ENCODE measurements around the gene ILF3. TPM values are rescaled to one million over a fixed set of nuclear protein-coding genes. Genes with fewer than 3 reads are reported as not detected.
"Not testable (repeated sequence)": the region's sequence is repeated elsewhere in the genome, so short reads cannot be mapped to it uniquely, and the experiment has no call there.

ILF3 gene
- total RNA-seq, 1 donor from 2014 or later = 183 TPM

DNA sequence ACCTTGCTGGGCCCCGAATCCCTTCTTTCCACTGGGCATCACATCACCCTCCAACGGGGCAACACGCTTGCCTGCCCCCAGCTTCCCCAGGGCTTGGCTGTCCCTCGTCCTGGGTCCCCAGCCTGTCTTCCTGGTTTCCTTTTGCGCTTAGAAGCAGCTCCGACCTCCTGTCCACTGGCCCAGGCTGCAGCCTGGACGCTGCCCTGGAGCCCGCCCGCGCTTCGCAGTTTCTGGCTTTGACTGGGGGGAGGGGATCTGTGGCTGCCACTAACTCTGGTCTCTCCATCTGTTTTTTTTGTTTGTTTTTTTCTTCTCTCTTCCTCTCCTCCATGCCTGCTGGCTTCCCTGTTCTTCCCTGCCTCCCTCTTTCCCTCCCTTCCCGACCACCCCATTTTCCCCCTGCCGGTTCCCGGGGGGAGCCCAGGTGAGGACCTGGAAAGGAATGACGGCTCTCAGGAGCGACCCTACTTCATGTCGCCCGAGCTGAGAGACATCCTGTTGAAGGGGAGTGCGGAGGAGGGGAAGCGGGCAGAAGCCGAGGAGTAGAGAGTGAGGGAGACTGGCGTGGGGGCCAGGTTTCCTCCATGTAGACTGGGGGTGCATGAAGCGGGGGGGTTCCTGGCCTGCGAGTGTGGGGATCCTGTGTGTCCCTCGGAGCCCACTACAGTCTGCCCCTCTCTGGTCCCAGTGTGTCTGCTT, 11.5 kb upstream of the ILF3 start:
- no peak for DNase-seq (ENCODE audit: extremely low read depth, low read depth, low spot score)

DNA sequence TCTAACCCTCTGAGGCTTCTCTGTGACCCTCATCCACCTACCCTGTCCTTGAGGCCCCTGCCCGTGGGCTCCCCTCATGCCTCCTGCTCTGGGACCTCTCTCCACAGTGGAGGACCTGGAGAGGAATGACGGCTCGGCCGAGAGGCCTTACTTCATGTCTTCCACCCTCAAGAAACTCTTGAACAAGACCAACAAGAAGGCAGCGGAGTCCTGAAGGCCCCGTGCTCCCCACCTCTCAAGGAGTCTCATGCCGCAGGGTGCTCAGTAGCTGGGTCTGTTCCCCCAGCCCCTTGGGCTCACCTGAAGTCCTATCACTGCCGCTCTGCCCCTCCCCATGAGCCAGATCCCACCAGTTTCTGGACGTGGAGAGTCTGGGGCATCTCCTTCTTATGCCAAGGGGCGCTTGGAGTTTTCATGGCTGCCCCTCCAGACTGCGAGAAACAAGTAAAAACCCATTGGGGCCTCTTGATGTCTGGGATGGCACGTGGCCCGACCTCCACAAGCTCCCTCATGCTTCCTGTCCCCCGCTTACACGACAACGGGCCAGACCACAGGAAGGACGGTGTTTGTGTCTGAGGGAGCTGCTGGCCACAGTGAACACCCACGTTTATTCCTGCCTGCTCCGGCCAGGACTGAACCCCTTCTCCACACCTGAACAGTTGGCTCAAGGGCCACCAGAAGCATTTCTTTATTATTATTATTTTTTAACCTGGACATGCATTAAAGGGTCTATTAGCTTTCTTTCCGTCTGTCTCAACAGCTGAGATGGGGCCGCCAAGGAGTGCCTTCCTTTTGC, 10.8 kb upstream of the ILF3 start:
- DNase-seq (ENCODE audit: extremely low read depth, low read depth, low spot score) = no peak

DNA sequence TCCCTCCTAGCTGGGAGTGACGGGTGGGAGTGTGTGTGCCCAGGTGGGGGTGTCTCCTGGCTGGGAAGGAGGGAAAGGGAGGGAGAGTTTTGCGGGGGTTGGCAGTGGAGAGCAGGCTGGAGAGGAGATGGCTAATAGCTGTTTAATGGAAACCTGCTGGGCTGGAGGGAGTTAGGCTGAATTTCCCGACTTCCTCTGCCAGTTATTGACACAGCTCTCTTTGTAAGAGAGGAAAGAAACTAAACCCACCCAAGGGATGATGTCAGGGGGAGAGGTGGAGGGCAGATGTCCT, 10.2 kb upstream of the ILF3 start:
- DNase-seq (ENCODE audit: extremely low read depth, low read depth, low spot score) = no peak

- DNase-seq (ENCODE audit: extremely low read depth, low read depth, low spot score) = no peak
These were observed 9.7 kb upstream of the ILF3 start for GRCh38 chr19:10644260-10645007.

DNA sequence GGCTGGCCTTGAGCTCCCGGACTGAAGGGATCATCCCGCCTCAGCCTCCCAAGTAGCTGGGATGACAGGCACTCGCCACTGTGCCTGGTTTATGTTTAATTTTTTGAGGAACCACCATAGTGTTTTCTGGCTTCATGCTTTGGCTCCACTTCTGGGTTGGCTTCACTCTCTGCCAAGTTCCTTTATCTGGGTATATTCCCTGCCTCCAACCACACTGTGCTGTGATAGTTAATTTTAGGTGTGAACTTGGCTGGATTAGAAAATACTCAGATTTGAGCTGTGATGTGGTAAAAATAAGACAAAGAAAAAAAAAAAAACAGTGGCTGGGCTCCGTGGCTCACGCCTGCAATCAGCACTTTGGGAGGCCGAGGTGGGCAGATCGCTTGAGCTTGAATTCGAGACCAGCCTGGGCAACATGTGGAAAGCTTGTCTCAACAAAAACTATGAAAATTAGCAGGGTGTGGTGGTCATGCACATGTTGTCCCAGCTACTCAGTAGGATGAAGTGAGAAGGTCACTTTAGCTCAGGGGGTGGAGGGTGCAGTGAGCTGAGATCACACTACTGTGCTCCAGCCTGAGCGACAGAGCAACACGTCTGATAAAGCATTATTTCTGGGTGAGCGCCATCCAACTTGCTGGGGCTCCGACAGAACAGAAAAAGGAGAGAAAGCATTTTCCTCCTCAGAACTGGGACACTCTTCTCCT, 7.5 kb upstream of the ILF3 start:
- DNase-seq (ENCODE audit: extremely low read depth, low read depth, low spot score) = no peak

DNA sequence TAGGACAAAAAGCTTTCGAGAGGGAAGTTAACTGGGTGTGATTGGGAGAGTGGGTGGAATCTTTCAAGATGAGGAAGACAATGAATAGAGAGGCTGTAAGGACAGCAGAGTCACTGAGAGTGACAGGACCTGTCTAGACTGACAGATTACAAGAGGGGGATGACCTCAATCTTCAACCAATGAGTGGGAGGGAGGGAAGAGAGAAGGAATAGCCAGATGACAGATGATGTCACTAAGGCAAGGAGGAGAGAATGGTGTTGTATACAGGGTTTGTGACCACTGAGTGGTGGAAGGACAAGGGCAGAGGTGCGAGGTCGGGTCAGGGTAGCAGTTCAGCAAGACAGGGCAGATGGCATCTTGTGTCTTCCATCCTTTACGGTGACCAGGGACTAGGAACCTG, 5.8 kb upstream of the ILF3 start:
- DNase-seq (ENCODE audit: extremely low read depth, low read depth, low spot score) = no peak

- DNase-seq (ENCODE audit: extremely low read depth, low read depth, low spot score) = no peak
These were observed 2.3 kb upstream of the ILF3 start for GRCh38 chr19:10651851-10652250.

DNA sequence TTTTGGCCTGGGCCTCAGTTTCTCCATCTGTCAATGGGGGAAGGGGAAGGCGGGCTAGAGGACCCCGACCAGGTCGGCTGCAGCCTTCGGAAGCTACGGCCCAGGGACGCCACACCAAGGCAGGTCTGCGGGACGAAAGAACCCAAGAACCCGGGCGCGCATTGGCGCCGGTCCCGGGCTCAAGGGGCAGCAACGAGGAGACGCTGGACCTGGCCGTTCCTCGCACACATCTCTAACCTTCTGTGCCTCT, 739 bp upstream of the ILF3 start:
- no peak for DNase-seq (ENCODE audit: extremely low read depth, low read depth, low spot score)

DNA sequence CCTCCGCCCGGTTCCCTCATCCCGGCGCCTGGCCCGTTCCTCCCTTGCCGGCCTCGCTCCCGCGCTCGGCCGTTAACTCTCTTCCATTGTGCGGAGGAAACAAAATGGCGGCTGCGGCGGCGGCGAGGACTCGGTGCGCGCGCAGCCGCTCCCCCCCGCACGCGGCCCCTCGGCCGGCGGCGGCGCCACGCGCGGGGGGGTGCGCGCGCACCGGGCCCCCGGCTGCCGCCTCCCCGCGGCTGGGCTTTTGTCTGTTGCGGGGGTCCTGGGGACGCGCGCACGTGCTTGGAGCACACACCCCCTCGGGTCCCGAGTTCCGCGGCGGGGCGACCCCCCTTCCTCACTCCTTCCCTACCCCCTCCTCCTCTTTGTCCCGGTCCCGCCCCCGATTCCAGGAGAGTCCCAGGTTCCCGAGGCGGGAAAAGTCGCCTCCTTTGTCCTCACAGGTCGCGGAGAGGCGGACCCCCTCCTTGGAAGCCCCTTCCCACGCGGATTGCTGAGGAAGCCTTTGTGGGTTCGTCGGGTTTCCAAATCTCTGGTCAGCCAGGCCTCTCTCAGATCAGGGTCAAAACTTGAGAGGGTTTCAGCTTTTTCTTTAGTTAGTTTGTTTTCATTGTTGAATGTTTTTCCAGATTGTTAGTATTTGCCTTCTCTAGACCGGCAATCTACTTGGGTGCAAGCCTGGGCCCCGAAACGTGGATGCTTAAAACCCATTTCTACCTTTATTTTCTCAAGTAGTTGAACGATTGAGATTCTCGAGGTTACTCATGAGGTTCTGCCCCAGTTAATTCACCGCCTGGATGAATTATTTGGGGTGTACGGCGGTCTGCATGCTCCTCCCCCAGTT, 687 bp downstream of the ILF3 start:
- no peak for DNase-seq (ENCODE audit: extremely low read depth, low read depth, low spot score)

GRCh38 chr19:10655457-10656312, 1.5 kb downstream of the ILF3 start:
- no peak for DNase-seq (ENCODE audit: extremely low read depth, low read depth, low spot score)

GRCh38 chr19:10660346-10660745, 6.2 kb downstream of the ILF3 start:
- DNase-seq (ENCODE audit: extremely low read depth, low read depth, low spot score) = no peak

GRCh38 chr19:10661946-10662345, 7.8 kb downstream of the ILF3 start:
- no peak for DNase-seq (ENCODE audit: extremely low read depth, low read depth, low spot score)

- no peak for DNase-seq (ENCODE audit: extremely low read depth, low read depth, low spot score)
These were observed 8.5 kb downstream of the ILF3 start for GRCh38 chr19:10662384-10663251.

GRCh38 chr19:10663252-10663563, 9.1 kb downstream of the ILF3 start:
- not testable (repeated sequence) for DNase-seq (ENCODE audit: extremely low read depth, low read depth, low spot score)

DNA sequence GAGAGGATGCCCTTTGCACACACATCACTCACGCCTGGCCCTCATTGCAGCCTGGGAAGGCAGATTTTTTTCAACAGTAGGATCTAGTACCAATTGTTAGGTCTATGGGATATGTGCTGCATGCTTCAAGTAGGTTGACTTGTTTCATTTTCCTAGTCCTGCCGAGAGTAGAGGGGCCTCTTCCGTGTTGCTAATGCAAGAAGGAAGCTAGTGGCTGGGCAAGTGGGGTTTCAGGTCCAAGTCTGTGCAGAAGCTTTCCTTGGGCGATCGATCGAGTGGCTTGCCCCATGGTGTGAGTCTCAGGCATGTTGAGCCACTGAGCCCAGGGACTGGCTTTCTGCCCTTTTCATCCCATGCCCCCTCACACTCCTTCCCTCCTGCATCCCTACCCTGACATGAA, 13.7 kb downstream of the ILF3 start:
- no peak for DNase-seq (ENCODE audit: extremely low read depth, low read depth, low spot score)

GRCh38 chr19:10669246-10669645, 15.1 kb downstream of the ILF3 start:
- DNase-seq (ENCODE audit: extremely low read depth, low read depth, low spot score) = no peak

DNA sequence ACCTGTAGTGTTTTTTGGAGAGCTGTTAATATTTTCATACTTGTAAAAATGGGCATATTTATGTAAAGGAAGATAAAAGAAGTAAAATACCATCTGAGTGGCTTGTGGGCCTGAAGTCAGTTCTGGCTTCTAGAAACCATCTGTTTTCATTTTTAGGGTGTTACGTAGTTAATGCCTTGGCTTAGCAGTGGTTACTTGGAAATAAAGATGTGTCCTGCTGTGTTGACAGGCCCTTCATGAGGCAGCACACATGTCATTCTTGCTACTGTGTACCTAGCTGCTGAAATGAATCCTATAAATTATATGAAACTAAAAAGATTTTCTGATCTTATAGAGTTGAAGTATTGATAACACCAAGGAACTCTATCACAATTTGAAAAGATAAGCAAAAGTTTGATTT, 16.0 kb downstream of the ILF3 start:
- DNase-seq (ENCODE audit: extremely low read depth, low read depth, low spot score) = no peak

- no peak for DNase-seq (ENCODE audit: extremely low read depth, low read depth, low spot score)
These were observed 17.0 kb downstream of the ILF3 start for GRCh38 chr19:10670876-10671804.

All from glomerular endothelial cell (primary cell).